Measurements from ENCODE around the gene TMEM63A. TPM values are rescaled to one million over a fixed set of nuclear protein-coding genes. Genes with fewer than 3 reads are reported as not detected.

The TMEM63A gene
- polyA plus RNA-seq, 1 experiment: 17.1 TPM

GRCh38 chr1:225928186-225929175, 46.3 kb upstream of the TMEM63A start:
- TF ChIP-seq CTCF (IDR thresholded peaks at IDR 0.05; ENCODE audit: low read depth, low read length): no peak
- no peak for DNase-seq (ENCODE audit: low read depth, low spot score)
- Histone ChIP-seq H3K27me3 (ENCODE audit: control insufficient read depth, insufficient read depth, low read length) (no peaks in the 10 kb centered on the region), H3K4me3 (ENCODE audit: low read depth, low read length) (no peak overlapping the region), H3K9me3 (ENCODE audit: control insufficient read depth, insufficient read depth, low read length) (no peaks in the 10 kb centered on the region), H3K27ac (ENCODE audit: low read depth, low read length) (no peak overlapping the region)
- ChIA-PET CTCF (interaction anchor here (1.0 to 2.7 kb wide), 2 partner anchors 17 to 136 kb away, joined by 3 to 9 read pairs; no protein-coding TSS in a partner anchor), POLR2A (no interaction called here)

GRCh38 chr1:225926551-225927113, 44.5 kb upstream of the TMEM63A start:
- H3K4me3 ChIP-seq (ENCODE audit: low read depth, low read length): no peak overlapping the region
- ChIA-PET CTCF (no interaction called here), POLR2A (no interaction called here)
- H3K27ac ChIP-seq (ENCODE audit: low read depth, low read length): no peak overlapping the region
- no peaks in the 10 kb centered on the region for H3K9me3 ChIP-seq (ENCODE audit: control insufficient read depth, insufficient read depth, low read length)
- no peak for DNase-seq (ENCODE audit: low read depth, low spot score)
- no peaks in the 10 kb centered on the region for H3K27me3 ChIP-seq (ENCODE audit: control insufficient read depth, insufficient read depth, low read length)
- no peak for TF ChIP-seq CTCF (IDR thresholded peaks at IDR 0.05; ENCODE audit: low read depth, low read length)

- Histone ChIP-seq H3K4me3 (ENCODE audit: low read depth, low read length) (peak within 1 kb of the TSS; percentile 89), H3K9me3 (ENCODE audit: control insufficient read depth, insufficient read depth, low read length) (no peaks in the 10 kb centered on the region), H3K27me3 (ENCODE audit: control insufficient read depth, insufficient read depth, low read length) (no peaks in the 10 kb centered on the region), H3K27ac (ENCODE audit: low read depth, low read length) (peak within 1 kb of the TSS; percentile 81)
- ChIA-PET POLR2A (interaction anchor here (0.5 to 1.7 kb wide), 13 partner anchors 9 to 449 kb away, joined by 3 to 7 read pairs (median 4); partner anchors contain the start of genes H3-3A, LEFTY2, SDE2 and TMEM63A), CTCF (interaction anchor here (4.3 kb wide), 1 partner anchor 12 kb away, joined by 21 read pairs; no protein-coding TSS in a partner anchor)
- DNase-seq (ENCODE audit: low read depth, low spot score): peak; percentile 91
- TF ChIP-seq CTCF (IDR thresholded peaks at IDR 0.05; ENCODE audit: low read depth, low read length): no peak; the same call in 1 of the 2 replicates
These were observed 41.7 kb upstream of the TMEM63A start, which contains the start of gene PYCR2 for GRCh38 chr1:225923692-225924555. TSS of gene PYCR2 (minus strand) at chr1:225924250. CDS start at chr1:225924110, 140 bp downstream.

GRCh38 chr1:225923381-225923691, 41.2 kb upstream of the TMEM63A start:
- ChIA-PET CTCF (interaction anchor here (4.3 kb wide), 1 partner anchor 12 kb away, joined by 21 read pairs; no protein-coding TSS in a partner anchor), POLR2A (interaction anchor here (1.1 to 1.7 kb wide), 4 partner anchors 10 to 146 kb away, joined by 3 to 7 read pairs (median 5); partner anchors contain the start of genes H3-3A and TMEM63A)
- peak overlapping the region; percentile 89 for H3K4me3 ChIP-seq (ENCODE audit: low read depth, low read length)
- H3K27me3 ChIP-seq (ENCODE audit: control insufficient read depth, insufficient read depth, low read length): no peaks in the 10 kb centered on the region
- no peak for DNase-seq (ENCODE audit: low read depth, low spot score)
- TF ChIP-seq CTCF (IDR thresholded peaks at IDR 0.05; ENCODE audit: low read depth, low read length): no peak
- H3K27ac ChIP-seq (ENCODE audit: low read depth, low read length): peak overlapping the region; percentile 81
- H3K9me3 ChIP-seq (ENCODE audit: control insufficient read depth, insufficient read depth, low read length): no peaks in the 10 kb centered on the region

Data from AG04450 (cell line).